NCI-H1436 (cell line): Measurements from ENCODE around the gene OBSCN.

Experiments used
- DNase-seq: peaks from one replicate; lab custom pipeline; 2025; lab: John Stamatoyannopoulos, UW

Gene OBSCN

DNA sequence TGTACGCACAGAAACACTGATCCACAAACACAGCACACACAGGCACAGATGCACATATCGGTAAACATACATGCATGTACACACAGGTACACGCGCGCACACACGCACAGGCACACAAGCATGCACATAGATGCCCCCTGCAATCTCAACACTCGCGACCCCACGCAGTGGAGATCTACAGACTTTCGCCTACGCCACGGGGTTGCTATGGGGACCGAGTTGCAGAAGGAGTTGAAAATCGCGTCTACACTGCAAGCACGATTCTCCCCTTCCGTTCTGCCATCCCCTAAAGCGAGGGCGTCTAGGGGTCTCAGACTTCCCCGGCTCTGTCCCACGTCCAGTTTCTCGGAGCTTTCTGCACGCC is 208.0 kb downstream of the OBSCN start:
- no peak for DNase-seq

DNA sequence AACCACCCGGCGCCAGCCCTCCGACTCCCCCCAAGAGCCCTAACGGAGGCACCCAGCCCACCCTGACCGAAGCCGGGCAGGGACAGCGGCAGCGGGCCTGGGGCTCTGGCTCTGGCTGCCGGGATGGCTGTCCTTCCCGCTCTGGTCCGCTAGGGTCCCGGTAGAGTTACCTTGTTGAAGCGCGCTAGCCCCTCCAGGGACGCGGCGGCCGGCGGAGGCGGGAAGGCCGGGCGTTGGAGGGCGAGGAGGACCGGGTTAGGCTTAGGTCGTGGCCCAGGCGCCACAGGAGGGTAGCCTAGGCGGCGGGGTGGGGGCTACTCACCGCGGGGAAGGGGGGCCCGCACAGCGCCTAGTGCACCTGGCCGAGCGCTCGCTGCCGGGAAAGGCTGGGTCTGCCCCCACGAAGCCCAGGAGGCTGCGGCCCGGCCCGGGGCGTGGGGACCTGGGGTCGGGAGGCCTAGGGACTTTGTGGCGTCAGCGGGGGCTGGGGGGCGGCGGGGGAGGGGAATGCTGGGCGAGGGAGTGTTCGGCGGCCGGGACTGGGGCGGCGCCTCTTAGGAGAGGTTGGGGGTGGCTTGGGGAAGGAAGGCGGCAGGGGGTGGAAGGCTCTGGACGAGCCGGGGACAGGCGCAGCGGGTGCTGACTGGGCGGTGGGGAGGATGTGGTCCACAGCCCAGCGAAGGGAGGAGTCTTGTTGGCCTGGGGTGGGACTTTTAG is 208.5 kb downstream of the OBSCN start, which contains the start of gene TRIM17:
TSS of gene TRIM17 (minus strand) at position 645 of the 717 bp plus-strand sequence. CDS start 1,789 bp downstream, outside the sequence.
- DNase-seq, result peak; percentile 39

DNA sequence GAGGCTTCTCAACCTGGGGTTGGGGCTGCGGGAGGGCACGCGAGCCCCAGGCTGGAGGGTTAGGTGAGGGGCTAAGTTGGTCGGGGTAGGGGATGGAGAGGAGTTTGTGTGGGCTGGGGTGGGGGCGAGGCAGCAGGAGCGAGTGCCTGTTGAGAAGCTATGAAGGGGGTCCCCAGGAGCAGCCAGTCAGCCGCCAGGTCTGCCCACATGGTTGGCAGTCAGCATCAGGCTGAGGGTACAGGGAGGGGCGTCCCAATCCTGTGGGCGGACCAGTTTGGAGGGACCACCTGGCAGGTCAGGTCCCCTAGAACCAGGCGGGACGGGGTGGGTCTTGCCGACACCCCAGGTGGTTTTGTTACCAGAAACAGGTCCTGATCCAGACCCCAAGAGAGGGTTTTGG is 209.2 kb downstream of the OBSCN start:
- DNase-seq, result no peak

DNA sequence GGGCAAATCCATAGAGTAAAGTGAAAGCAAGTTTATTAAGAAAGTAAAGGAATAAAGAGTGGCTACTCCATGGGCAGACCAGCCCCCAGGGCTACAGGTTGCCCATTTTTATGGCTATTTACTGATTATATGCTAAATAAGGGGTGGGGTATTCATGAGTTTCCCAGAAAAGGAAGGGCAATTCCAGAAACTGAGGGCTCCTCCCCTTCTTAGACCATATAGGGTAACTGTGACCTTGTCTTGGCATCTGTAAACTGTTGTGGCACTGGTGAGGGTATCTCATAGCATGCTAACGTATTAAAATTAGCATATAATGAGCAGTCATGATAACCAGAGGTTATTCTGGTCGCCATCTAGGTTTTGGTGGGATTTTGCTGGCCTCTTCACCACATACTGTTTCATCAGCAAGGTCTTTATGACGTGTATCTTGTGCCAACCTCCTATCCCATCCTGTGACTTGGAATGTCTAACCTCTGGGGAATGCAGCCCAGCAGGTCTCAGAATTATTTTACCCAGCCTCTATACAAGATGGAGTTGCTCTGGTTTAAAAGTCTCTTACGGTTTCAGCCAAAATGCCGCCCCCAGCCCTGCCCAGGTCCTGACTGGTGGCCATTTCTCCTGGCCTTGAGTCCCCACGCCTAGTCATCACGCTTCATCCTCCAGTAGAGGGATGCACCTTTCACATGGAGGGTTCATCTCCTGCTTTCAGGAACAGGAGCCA is 209.8 kb downstream of the OBSCN start:
- no peak for DNase-seq

DNA sequence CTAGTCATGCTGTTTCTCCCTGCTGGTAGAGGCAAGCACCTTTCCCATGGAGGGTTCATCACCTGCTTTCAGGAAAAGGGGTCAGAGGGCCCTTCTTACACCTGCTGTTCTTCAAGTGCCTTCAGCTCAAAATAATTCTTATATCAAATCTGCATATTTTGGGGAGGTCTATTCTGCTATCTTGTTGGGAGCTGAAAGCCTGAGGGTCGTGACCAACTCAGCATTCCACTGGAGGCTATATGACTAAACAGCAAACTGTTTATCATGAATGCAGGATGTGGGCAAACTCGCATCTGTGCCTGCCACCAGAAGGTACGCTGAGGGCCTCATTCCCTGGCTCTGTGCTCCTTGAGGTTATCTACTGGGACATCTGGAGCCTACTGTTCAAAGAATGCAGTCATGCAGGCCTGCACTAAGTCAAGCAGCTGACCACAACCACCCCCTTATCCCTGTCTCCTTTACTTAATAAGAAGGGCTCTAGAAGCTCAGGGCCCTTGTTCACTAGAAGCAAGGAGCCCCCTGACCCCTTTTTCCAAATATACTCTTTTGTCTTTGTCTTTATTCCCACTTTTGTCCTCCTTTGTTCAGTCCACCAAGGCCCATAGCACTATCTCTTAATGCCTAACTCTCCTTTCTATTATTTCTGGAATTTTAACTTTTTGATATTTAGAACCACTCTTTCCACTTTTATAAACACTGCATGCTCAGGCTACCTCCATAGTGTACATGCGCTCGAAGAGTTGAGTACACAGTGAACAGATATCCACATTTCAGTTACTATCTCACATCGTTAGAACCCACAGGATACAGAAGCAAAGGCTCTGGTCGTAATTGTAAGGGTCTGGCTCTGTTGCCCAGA is 213.4 kb downstream of the OBSCN start:
- DNase-seq, result no peak

DNA sequence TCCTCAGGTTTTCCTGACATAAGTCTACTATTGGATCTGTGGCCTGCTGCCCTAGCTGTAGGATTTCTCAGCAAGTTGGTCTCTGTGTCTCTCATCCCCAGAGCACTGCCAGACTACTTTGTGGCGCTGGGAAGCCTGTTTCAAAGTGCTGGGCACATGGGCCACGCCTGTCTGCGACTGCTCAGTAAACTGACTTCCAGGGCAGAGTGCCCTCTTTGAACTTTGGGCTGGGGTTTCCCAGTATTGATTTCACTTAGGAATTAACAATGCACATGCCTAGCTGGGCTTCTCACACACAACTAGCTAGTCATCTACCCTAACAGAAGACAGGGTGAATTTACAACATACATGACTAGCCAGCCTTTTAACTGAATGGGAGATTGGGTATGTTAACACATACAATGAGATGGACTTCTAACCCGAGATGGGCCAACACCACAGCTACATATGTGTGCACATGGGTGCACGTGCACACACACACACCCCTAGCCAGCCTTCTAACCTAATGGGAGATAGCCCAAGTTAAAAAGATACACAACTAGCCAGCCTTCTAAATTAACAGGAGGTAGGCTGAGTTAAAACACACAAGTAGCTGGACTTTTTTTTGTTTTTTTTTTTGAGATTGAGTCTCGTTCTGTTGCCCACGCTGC is 215.7 kb downstream of the OBSCN start:
- no peak for DNase-seq

DNA sequence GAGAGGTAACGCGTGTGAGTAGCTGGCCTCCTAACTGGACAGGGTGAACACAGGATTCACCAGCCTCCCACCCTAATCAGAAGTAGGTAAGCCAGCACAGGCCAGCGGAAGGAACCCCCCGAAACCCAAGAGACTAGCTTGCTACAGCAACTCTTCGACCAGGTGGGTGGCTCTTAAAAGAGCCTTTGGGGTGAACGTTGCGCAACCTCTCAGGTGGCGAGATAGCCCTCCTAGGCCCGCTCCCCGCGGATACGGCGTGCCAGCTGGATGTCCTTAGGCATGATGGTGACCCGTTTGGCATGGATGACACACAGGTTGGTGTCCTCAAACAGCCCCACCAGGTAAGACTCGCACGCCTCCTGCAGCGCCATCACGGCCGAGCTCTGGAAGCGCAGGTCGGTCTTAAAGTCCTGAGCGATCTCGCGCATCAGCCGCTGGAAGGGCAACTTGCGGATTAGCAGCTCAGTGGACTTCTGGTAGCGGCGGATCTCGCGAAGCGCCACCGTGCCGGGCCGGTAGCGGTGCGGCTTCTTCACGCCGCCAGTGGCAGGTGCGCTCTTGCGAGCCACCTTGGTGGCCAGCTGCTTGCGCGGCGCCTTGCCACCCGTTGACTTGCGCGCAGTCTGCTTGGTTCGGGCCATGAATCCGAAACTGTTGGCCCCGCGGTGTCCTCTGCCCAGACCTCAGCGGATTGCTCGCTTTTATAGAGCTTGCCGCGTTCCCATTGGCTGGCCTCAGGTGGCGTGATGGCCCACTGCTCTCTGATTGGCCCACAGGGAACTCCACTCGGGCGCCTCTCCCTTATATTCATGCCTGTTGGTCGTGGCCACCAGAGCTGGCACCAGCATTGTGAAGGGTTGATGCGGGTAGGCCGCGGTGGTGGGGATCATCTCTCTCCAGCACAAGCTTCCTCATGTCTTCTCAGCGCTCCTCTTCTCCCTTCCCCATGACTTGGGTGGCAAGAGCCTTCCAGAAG is 217.1 kb downstream of the OBSCN start:
- no peak for DNase-seq

DNA sequence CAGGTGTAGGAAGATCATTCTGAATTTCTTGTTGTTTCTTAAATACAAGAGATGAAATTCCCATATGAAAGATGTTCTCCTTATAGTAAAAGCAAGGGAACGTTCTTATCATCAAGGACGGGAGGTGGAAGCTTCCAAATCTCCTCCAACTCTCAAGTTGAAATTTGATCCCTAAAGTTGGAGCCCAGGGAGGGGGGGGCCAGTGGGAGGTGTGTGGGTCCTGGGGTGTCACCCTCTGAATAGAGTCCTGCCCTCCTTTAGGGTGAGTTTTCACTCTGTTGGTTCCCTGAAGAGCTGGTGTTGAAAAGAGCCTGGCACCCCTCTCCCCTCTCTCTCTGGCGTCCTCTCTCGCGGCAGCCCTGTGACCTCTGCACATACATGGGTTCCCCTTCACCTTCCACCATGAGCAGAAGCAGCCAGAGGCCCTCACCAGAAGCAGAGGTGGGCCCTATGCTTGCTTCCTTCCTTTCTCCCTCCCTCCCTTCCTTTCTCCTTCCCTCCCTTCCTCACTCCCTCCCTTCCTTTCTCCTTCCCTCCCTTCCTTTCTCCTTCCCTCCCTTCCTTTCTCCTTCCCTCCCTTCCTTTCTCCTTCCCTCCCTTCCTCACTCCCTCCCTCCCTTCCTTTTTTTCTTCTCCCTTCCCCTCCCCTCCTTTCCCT is 218.8 kb downstream of the OBSCN start:
- no peak for DNase-seq

DNA sequence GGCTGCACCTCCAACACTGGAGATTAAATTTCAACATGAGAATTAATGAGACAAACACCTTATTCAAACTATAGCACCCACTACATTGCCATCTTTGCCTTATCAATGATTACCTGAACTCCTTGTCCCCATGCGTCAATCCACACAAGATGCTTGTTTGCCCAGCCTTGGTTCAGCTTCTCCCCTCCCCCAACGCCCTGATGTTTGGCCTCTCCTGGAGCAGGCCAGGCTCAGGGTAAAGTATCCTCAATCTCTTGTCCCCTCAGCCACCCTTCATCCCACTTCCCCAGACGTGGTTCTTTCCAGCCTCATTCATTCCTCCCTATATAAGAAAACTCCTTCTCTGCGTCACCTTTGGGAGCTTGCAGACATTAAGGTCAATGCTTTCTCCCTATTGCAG is 220.6 kb downstream of the OBSCN start:
- no peak for DNase-seq
